ENCODE data around the gene SLC25A51.

SLC25A51 gene

GRCh38 chr9:37921546-37922300, 17.8 kb upstream of the SLC25A51 start:
- no peak for TF ChIP-seq CTCF (conservative IDR thresholded peaks at IDR 0.05)
- no peak overlapping the region for H3K27ac ChIP-seq

GRCh38 chr9:37921168-37921510, 17.2 kb upstream of the SLC25A51 start:
- H3K27ac ChIP-seq: no peak overlapping the region
- TF ChIP-seq CTCF (conservative IDR thresholded peaks at IDR 0.05): no peak

- H3K27ac ChIP-seq: no peak overlapping the region
- no peak for TF ChIP-seq CTCF (conservative IDR thresholded peaks at IDR 0.05)
Measured at GRCh38 chr9:37920471-37921167, 16.7 kb upstream of the SLC25A51 start.

GRCh38 chr9:37919956-37920335, 16.0 kb upstream of the SLC25A51 start:
- H3K27ac ChIP-seq: no peak overlapping the region
- TF ChIP-seq CTCF (conservative IDR thresholded peaks at IDR 0.05): no peak

GRCh38 chr9:37919246-37919955, 15.5 kb upstream of the SLC25A51 start:
- H3K27ac ChIP-seq: no peak overlapping the region
- no peak for TF ChIP-seq CTCF (conservative IDR thresholded peaks at IDR 0.05)

DNA sequence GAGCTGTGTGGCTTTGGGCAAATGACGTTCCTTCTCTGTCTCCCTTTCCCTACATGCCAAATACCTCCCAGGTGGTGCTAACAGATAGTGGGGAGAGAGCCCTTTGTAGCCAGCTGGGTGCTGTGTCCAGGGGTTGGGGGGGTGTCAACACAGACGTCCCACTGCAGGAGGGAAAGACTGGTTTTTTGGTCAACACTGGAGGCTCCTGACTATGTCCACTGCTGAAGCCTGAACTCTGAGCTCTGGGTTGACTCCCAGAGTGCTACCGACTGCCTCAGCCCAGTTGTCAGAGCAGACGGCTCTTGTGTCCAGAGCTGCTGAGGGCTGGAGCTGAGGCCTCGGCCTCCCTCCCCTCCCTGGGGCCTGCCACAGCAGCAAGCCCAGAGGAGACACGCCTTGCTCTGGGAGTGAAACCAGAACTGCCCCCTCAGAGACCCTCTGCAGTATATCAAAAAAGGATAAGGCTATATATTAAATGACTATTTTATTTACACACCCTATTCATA, 14.8 kb upstream of the SLC25A51 start:
- H3K27ac ChIP-seq: no peak overlapping the region
- TF ChIP-seq CTCF (conservative IDR thresholded peaks at IDR 0.05): no peak

All from VCaP (cell line).